GM23248 (cell line): ENCODE measurements around the gene XPNPEP1. TPM values are rescaled to one million over a fixed set of nuclear protein-coding genes. Genes with fewer than 3 reads are reported as not detected.

ENCODE experiments used
- DNase-seq: peaks from one replicate; pipeline ENCODE4 v3.0.0-alpha.2; 2015
- H2AFZ ChIP-seq: fragments of 200-600 bp; sonication (generic); 2 replicates; pipeline ENCODE4 v1.6.1; 2016; ENCODE audit warnings: antibody characterized with exemption
- H3F3A ChIP-seq: fragments of 200-600 bp; sonication (generic); 2 replicates; pipeline ENCODE4 v1.6.1; 2016; ENCODE audit warnings: mild to moderate bottlenecking, antibody characterized with exemption, mixed run types; ENCODE audit not compliant: insufficient read depth
- H3K27ac ChIP-seq: fragments of 200-600 bp; sonication (generic); 2 replicates; pipeline ENCODE4 v1.5.1; 2016; ENCODE audit warnings: mild to moderate bottlenecking
- H3K27me3 ChIP-seq: fragments of 200-600 bp; sonication (generic); replicated peaks from 2 replicates; pipeline ENCODE4 v1.6.1; 2016; ENCODE audit warnings: mild to moderate bottlenecking; ENCODE audit not compliant: insufficient read depth
- H3K36me3 ChIP-seq: fragments of 200-600 bp; sonication (generic); 2 replicates; pipeline ENCODE4 v1.6.1; 2016; ENCODE audit warnings: low read depth, mild to moderate bottlenecking
- H3K4me1 ChIP-seq: fragments of 200-600 bp; sonication (generic); 2 replicates; pipeline ENCODE4 v1.6.1; 2016; ENCODE audit warnings: mild to moderate bottlenecking; ENCODE audit not compliant: insufficient read depth
- H3K4me2 ChIP-seq: fragments of 200-600 bp; sonication (generic); one replicate; pipeline ENCODE4 v1.6.1; 2016; ENCODE audit warnings: mild to moderate bottlenecking; ENCODE audit not compliant: unreplicated experiment
- H3K4me3 ChIP-seq: fragments of 200-600 bp; sonication (generic); 2 replicates; pipeline ENCODE4 v1.5.1; 2016; ENCODE audit warnings: mild to moderate bottlenecking
- H3K79me2 ChIP-seq: fragments of 200-600 bp; sonication (generic); 2 replicates; pipeline ENCODE4 v1.6.1; 2016; ENCODE audit warnings: mild to moderate bottlenecking; ENCODE audit not compliant: insufficient read depth
- H3K9ac ChIP-seq: fragments of 200-600 bp; sonication (generic); 2 replicates; pipeline ENCODE4 v1.6.1; 2016; ENCODE audit warnings: mild to moderate bottlenecking
- H3K9me2 ChIP-seq: fragments of 200-600 bp; sonication (generic); 2 replicates; pipeline ENCODE4 v1.6.1; 2016; ENCODE audit warnings: mixed run types, mild to moderate bottlenecking, moderate library complexity; ENCODE audit not compliant: insufficient read depth
- H3K9me3 ChIP-seq: fragments of 200-600 bp; sonication (generic); one replicate; pipeline ENCODE4 v1.6.1; 2017; ENCODE audit warnings: low read depth
- H4K20me1 ChIP-seq: fragments of 200-600 bp; sonication (generic); 2 replicates; pipeline ENCODE4 v1.6.0; 2016; ENCODE audit not compliant: insufficient read depth
- EZH2 ChIP-seq: fragments of 200-600 bp; sonication (generic); IDR thresholded peaks from 2 replicates; pipeline ENCODE4 v1.6.1; 2018; ENCODE audit warnings: antibody characterized with exemption, mild to moderate bottlenecking; ENCODE audit not compliant: insufficient read depth, poor library complexity, severe bottlenecking
- EZH2phosphoT487 ChIP-seq: fragments of 200-600 bp; sonication (generic); IDR thresholded peaks from 2 replicates; pipeline ENCODE4 v1.6.1; 2018; ENCODE audit warnings: antibody characterized with exemption, moderate library complexity, mild to moderate bottlenecking, low read depth; ENCODE audit not compliant: insufficient read depth
- WGBS, 2 experiments: methylation state at CpG; one replicate each; pipeline ENCODE4 v1.1.6; 2015 to 2017; ENCODE audit warnings: low lambda C conversion rate in 2 of 2, low coverage in 1 of 2; ENCODE audit errors: missing lambda C conversion rate in 2 of 2; 5-methylcytosine and 5-hydroxymethylcytosine counted together
- in situ Hi-C: fragments of 300-500 bp; cut with MboI; formaldehyde crosslinking; loops from 2 replicates; pipeline ENCODE4 v1.15.0; 2020
- polyA plus RNA-seq: library from polyadenylated mRNA; unstranded; fragments of >200 nt; fragmentation: Nextera tagmentation; extraction: Ambion mirVana; gene quantifications from 2 replicates; pipeline ENCODE4 v1.2.1, GENCODE V29; 2016
- total RNA-seq: library from RNA; depleted of rRNA; stranded (reverse); fragments of >200 nt; shearing (Covaris generic); gene quantifications from 2 replicates; pipeline ENCODE4 v1.2.3, GENCODE V29; 2014

XPNPEP1 gene
- total and polyA plus RNA-seq, 2 experiments from 2014 or later, result 48.2 to 108 TPM

- no peak overlapping the region for H3K27ac ChIP-seq
- no peaks in the 10 kb centered on the region for H3F3A ChIP-seq
- no peaks in the 10 kb centered on the region for H4K20me1 ChIP-seq
- in situ Hi-C loops, result no loop called here
- no peak overlapping the region for H2AFZ ChIP-seq
- no peaks in the 10 kb centered on the region for H3K9me3 ChIP-seq
- H3K4me2 ChIP-seq, result no peak overlapping the region
- no peaks in the 10 kb centered on the region for H3K9me2 ChIP-seq
- DNase-seq, result no peak
- H3K79me2 ChIP-seq, result no peaks in the 10 kb centered on the region
- H3K9ac ChIP-seq, result no peak overlapping the region
- H3K4me1 ChIP-seq, result no peaks in the 10 kb centered on the region
- no peaks in the 10 kb centered on the region for H3K36me3 ChIP-seq
- peaks cover 7% of the 10 kb centered on the region; the same call in 1 of the 2 replicates for H3K27me3 ChIP-seq
- H3K4me3 ChIP-seq, result no peak overlapping the region
- TF ChIP-seq EZH2phosphoT487 (no peak), EZH2 (no peak)
- WGBS, 2 experiments, result 64 to 78% methylated on average over 5 of the region's 5 CpGs
Measured at GRCh38 chr10:109845308-109845707, 78.0 kb downstream of the XPNPEP1 start.

GRCh38 chr10:109838592-109839244, 84.6 kb downstream of the XPNPEP1 start:
- Histone ChIP-seq H3K36me3 (no peaks in the 10 kb centered on the region), H3K27me3 (peaks cover 2% of the 10 kb centered on the region; the same call in 1 of the 2 replicates), H2AFZ (no peak overlapping the region), H3K9me2 (no peaks in the 10 kb centered on the region), H3K4me3 (no peak overlapping the region), H3F3A (no peaks in the 10 kb centered on the region), H3K27ac (no peak overlapping the region), H3K79me2 (no peaks in the 10 kb centered on the region), H3K4me2 (no peak overlapping the region), H4K20me1 (no peaks in the 10 kb centered on the region), H3K9ac (no peak overlapping the region), H3K4me1 (0 out of 2 replicates have a peak, but pooled peaks cover 3% of the 10 kb centered on the region), H3K9me3 (no peaks in the 10 kb centered on the region)
- DNase-seq, result no peak
- TF ChIP-seq EZH2 (no peak), EZH2phosphoT487 (no peak)
- WGBS, 2 experiments, result 58 to 60% methylated on average over 7 of the region's 7 CpGs
- in situ Hi-C loops, result no loop called here

- no peaks in the 10 kb centered on the region for H3K9me2 ChIP-seq
- no peaks in the 10 kb centered on the region for H4K20me1 ChIP-seq
- H2AFZ ChIP-seq, result no peak overlapping the region
- no peak overlapping the region for H3K27ac ChIP-seq
- H3K79me2 ChIP-seq, result no peaks in the 10 kb centered on the region
- DNase-seq, result no peak
- no peaks in the 10 kb centered on the region for H3K9me3 ChIP-seq
- no peaks in the 10 kb centered on the region for H3F3A ChIP-seq
- H3K4me2 ChIP-seq, result no peak overlapping the region
- no peak overlapping the region for H3K4me3 ChIP-seq
- no peaks in the 10 kb centered on the region for H3K36me3 ChIP-seq
- 51 to 52% methylated on average over 4 of the region's 4 CpGs for WGBS, 2 experiments
- H3K27me3 ChIP-seq, result no peaks in the 10 kb centered on the region; the same call in 1 of the 2 replicates
- in situ Hi-C loops, result no loop called here
- 0 out of 2 replicates have a peak, but pooled peaks cover 3% of the 10 kb centered on the region for H3K4me1 ChIP-seq
- no peak overlapping the region for H3K9ac ChIP-seq
- no peak for TF ChIP-seq EZH2
- TF ChIP-seq EZH2phosphoT487, result no peak
Measured at GRCh38 chr10:109837384-109837783, 85.9 kb downstream of the XPNPEP1 start.

- no peak for TF ChIP-seq EZH2phosphoT487
- TF ChIP-seq EZH2, result no peak
- no peaks in the 10 kb centered on the region for H3K36me3 ChIP-seq
- no peak overlapping the region for H3K27ac ChIP-seq
- no peak overlapping the region for H3K4me3 ChIP-seq
- H4K20me1 ChIP-seq, result no peaks in the 10 kb centered on the region
- no peak overlapping the region for H3K9ac ChIP-seq
- H3F3A ChIP-seq, result no peaks in the 10 kb centered on the region
- no peaks in the 10 kb centered on the region for H3K9me3 ChIP-seq
- 0 out of 2 replicates have a peak, but pooled peaks cover 3% of the 10 kb centered on the region for H3K4me1 ChIP-seq
- in situ Hi-C loops, result no loop called here
- 14% methylated on average over 1 of the region's 1 CpG for WGBS, 2 experiments
- no peak overlapping the region for H3K4me2 ChIP-seq
- no peaks in the 10 kb centered on the region for H3K79me2 ChIP-seq
- no peak overlapping the region for H2AFZ ChIP-seq
- no peaks in the 10 kb centered on the region for H3K27me3 ChIP-seq
- no peaks in the 10 kb centered on the region for H3K9me2 ChIP-seq
- no peak for DNase-seq
Measured at GRCh38 chr10:109835257-109835656, 88.1 kb downstream of the XPNPEP1 start.
